Stomach smooth muscle (tissue), 2 donors: ENCODE measurements around the gene TAF12.
"Not testable (repeated sequence)": the region's sequence is repeated elsewhere in the genome, so short reads cannot be mapped to it uniquely, and the experiment has no call there.

Experiments
- H3K27ac ChIP-seq: one replicate; pipeline ENCODE4 v1.7.0; 2013; ENCODE audit warnings: mild to moderate bottlenecking, low read length, inconsistent platforms
- H3K27me3 ChIP-seq, 2 donors: one replicate each; pipeline ENCODE4 v1.7.0; 2013; ENCODE audit warnings: low read length in 2 of 2; ENCODE audit not compliant: insufficient read depth in 2 of 2, control insufficient read depth in 1 of 2
- H3K36me3 ChIP-seq, 2 donors: one replicate each; pipeline ENCODE4 v1.7.0; 2013; ENCODE audit warnings: low read length in 2 of 2; ENCODE audit not compliant: control insufficient read depth in 2 of 2, insufficient read depth in 2 of 2
- H3K4me1 ChIP-seq: one replicate; pipeline ENCODE4 v1.7.0; 2013; ENCODE audit warnings: low read length; ENCODE audit not compliant: control insufficient read depth, insufficient read depth
- H3K4me3 ChIP-seq, 2 donors: one replicate each; pipeline ENCODE4 v1.7.0; 2013; ENCODE audit warnings: low read length in 2 of 2
- H3K9ac ChIP-seq, 2 donors: one replicate each; pipeline ENCODE4 v1.7.0; 2013; ENCODE audit warnings: low read length in 2 of 2, mild to moderate bottlenecking in 1 of 2
- H3K9me3 ChIP-seq, 2 donors: one replicate each; pipeline ENCODE4 v1.7.0; 2013; ENCODE audit warnings: low read length in 2 of 2; ENCODE audit not compliant: control insufficient read depth in 2 of 2
- donor health status: healthy.
- donor health status: Pancreatic carcinoma.

Gene TAF12

DNA sequence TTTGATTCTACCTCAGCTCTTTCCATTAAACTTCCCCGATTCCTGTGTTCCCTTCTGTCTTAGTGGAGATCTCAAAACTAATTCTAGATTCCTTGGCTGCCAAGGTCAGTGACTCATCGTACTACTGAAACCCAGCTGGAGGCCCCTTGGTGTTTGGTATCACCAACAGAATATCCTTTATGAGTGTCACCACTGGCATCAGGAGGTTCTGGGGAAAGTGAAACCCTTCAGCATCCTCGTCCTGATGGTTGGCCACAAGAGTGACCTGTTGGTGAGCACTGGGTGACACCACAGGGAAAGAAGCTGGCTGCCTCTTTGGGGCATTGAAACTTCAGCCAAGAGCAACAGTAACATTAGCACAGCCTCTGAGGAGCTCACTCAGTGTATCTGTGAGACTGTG lies 41.2 kb downstream of the TAF12 start:
- Histone ChIP-seq H3K27me3 (no peaks in the 10 kb centered on the region), H3K36me3 (peaks cover 25 to 30% of the 10 kb centered on the region in 2 donors), H3K9ac (no peak overlapping the region), H3K9me3 (no peaks in the 10 kb centered on the region), H3K4me1 (no peaks in the 10 kb centered on the region), H3K27ac (no peak overlapping the region), H3K4me3 (no peak overlapping the region)

DNA sequence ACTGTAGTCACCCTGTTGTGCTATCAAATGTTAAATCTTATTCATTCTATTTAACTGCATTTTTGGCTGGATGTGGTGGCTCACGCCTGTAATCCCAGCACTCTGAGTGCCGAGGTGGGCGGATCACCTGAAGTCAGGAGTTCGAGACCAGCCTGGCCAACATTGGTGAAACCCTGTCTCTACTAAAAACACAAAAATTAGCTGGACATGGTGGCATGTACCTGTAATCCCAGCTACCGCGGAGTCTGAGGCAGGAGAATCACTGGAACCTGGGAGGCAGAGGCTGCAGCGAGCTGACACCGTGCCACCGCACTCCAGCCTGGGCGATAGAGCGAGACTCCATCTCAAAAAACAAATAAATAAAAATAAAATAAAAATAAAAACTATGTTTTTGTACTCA lies 46.6 kb downstream of the TAF12 start:
- H3K36me3 ChIP-seq, H3K9me3 ChIP-seq, H3K4me3 ChIP-seq, H3K9ac ChIP-seq, H3K4me1 ChIP-seq, H3K27ac ChIP-seq, H3K27me3 ChIP-seq: not testable (repeated sequence)

DNA sequence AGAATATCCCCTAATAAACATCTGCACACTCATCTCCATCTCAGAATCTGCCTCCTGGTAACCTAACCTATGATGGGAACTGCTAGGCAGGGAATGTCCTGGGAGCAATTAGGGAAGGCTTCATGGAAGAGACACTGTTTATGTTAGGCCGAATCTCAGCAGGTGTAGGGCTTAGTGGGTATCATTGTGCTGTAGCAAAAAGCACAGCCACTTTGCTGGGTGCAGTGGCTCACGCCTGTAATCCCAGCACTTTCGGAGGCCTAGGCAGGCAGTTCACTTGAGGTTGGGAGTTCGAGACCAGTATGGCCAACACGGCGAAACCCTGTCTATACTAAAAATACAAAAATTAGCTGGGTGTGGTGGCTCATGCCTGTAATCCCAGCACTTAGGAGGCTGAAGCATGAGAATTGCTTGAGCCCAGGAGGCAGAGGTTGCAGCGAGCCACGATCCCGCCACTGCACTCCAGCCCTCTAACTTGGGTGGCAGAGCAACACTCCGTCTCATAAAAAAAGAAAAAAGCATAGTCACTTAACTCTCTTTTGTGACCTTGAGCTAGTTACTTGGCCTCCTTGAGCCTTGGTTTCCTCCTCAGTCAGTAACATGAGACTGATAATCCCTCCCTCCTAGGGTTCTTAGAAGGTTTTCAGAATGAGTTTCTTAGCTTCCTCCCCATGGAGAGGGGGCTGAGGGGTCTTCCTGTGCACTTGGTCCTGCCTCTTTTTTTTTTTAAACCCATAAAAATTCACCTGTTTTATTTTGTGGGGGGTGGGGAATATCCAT lies 47.3 kb downstream of the TAF12 start:
- no peaks in the 10 kb centered on the region for H3K27me3 ChIP-seq
- H3K9ac ChIP-seq = no peak overlapping the region
- peaks cover 5% of the 10 kb centered on the region for H3K4me1 ChIP-seq
- H3K27ac ChIP-seq = no peak overlapping the region
- H3K9me3 ChIP-seq = no peaks in the 10 kb centered on the region
- no peak overlapping the region for H3K4me3 ChIP-seq
- no peaks in the 10 kb centered on the region for H3K36me3 ChIP-seq

DNA sequence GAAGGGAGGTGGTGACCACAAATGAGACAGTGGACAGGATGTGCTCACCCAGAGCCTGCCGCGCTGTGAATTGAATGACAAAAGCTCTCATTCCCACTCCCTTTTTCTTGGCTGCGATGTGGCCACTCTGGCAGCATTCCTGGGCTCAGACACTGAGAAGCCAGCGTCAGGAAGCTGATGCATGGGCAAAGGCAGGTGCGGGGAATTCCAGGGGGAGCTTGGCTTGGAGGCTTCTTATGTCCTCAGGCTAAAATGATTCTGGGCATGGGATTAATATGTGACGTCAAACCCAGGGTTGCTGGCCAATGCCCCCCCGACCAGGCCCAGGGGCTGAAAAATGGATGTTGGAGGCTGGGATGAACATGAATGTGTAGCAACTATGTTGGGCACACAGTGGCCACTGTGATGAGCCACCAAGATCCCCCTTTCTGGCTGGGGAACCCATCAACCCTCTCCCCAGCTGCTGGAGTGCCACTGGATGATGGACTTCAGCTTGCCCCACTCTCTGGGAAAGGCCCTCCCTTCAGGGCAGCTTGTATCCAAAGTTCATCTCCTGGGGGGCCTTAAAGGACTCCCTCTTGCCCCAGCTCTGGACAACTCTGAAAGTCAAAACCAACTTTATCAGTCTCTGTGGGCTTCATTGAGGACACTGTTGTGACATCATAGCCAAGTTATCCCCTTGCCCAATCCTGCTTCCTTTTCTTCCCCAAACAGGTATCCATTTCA lies 48.0 kb downstream of the TAF12 start:
- H3K27me3 ChIP-seq, H3K27ac ChIP-seq, H3K36me3 ChIP-seq, H3K4me1 ChIP-seq, H3K9ac ChIP-seq, H3K9me3 ChIP-seq, H3K4me3 ChIP-seq: not testable (repeated sequence)

DNA sequence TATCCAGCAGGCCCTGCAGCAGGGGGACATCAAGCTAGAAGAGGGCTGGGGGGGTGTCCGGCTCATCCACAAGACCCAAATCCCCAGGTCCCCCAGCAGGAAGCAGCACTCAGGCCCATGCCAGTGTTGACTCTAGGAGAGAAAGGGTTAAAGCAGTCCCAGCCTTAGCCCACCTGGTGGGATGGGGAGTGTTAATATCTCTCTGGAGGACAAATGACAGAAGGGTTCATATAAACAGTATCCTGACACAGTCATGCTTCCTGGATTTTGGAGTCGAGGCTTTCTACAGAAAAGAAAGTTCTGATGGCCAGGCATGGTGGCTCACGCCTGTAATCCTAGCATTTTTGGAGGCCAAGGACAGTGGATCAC lies 48.9 kb downstream of the TAF12 start:
- not testable (repeated sequence) for H3K9ac ChIP-seq, H3K36me3 ChIP-seq, H3K4me3 ChIP-seq, H3K27ac ChIP-seq, H3K27me3 ChIP-seq, H3K4me1 ChIP-seq, H3K9me3 ChIP-seq

DNA sequence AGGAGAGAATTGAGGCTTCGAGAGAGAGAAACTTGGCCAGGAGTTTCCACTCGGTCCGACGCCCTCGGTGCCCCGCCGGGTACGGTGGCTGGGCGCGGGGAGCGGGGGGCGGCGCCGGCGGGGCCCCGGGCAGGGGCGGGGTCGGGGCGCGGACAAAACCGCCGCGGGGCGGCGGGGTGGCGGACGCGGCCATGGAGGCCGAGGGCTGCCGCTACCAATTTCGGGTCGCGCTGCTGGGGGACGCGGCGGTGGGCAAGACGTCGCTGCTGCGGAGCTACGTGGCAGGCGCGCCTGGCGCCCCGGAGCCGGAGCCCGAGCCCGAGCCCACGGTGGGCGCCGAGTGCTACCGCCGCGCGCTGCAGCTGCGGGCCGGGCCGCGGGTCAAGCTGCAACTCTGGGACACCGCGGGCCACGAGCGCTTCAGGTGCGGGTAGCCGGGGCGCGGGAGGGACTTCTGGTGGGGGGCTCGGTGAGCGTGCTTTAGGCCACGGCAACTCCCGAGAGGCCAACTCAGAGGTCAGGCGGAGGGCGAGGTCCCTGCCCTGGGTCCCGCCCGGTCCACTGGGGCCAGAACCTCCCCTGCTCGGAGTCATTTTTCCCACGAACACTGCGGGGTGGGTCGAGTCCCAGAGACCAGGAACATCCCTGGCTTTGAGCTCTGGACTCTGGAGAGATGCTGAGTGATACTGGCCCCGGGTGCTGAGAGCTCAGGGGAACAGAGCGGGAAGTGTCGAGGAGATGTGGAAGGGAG lies 50.4 kb downstream of the TAF12 start:
- H3K4me1 ChIP-seq = peaks cover 5% of the 10 kb centered on the region
- H3K36me3 ChIP-seq = no peaks in the 10 kb centered on the region
- H3K9ac ChIP-seq = peak overlapping the region in 1 of 2 donors; percentile 13
- H3K9me3 ChIP-seq = no peaks in the 10 kb centered on the region
- H3K4me3 ChIP-seq = peak overlapping the region; percentile 60 to 67
- no peaks in the 10 kb centered on the region for H3K27me3 ChIP-seq
- H3K27ac ChIP-seq = no peak overlapping the region

DNA sequence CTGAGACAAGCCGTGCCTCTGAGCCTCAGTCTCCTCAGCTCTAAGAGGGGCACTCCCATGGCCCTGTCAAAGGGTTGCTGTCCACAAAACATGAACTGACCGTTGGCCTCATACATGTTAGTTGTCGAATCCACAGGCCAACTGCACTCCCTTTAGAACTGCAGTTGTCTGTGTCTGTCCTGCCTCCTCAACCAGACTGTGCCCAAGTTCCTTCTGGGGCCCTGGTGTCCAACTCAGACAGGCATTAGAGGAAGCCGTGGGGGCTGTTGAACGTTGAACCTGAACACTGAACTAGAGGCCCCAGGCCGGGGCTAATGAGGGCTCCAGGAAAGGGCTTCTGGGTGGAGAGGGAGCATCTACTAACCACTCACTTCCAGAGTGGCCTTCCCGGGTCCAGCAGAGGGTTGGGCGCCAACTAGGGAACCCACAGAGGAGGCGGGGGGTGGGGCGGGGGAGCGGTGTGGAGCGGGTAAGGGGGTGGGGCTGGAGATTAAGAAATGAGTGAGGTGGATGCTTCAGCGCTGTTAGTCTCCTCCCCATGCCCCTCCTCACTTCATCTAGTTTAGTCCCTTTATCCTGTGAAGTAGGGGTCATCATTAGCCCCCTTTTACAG lies 51.1 kb downstream of the TAF12 start, which contains the start of gene RAB42:
TSS of gene RAB42 (plus strand) at position 558 of the 613 bp plus-strand sequence. CDS start 247 bp downstream, outside the sequence.
- H3K9me3 ChIP-seq = no peaks in the 10 kb centered on the region
- H3K9ac ChIP-seq = peak within 1 kb of the TSS in 1 of 2 donors; percentile 13
- H3K4me1 ChIP-seq = peaks cover 5% of the 10 kb centered on the region
- H3K36me3 ChIP-seq = no peaks in the 10 kb centered on the region
- no peaks in the 10 kb centered on the region for H3K27me3 ChIP-seq
- H3K4me3 ChIP-seq = peak within 1 kb of the TSS; percentile 60 to 67
- no peak within 1 kb of the TSS for H3K27ac ChIP-seq

DNA sequence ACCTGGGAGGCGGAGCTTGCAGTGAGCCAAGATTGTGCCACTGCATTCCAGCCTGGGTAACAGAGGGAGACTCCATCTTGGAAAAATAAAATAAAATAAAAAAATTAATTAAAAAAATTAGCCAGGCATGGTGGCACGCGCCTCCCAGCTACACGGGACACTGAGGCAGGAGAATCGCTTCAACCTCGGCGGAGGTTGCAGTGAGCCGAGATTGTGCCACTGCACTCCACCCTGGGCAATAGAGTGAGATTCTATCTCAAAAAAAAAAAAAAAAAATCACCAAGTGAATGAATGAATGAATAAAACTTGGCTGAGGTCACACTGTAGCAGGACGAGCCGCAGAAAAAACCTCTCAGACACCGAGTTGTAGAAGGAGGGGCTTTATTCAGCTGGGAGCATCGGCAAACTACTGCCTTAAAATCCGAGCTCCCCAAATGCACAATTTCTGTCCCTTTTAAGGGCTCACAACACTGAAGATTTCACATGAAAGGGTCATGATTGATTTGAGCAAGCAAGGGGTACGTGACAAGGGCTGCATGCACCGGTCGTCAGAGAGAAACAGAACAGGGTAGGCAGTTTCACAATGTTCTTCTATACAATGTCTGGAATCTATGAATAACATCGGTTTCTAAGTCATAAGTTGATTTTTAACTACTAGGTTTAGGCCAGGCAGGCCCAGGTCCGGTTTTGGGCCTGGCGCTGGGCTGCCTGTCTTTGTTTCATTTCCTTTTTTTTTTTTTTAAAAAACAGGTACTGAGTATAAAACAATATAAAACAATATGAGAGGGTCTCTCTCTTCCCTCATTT lies 56.1 kb downstream of the TAF12 start:
- not testable (repeated sequence) for H3K36me3 ChIP-seq, H3K27me3 ChIP-seq

DNA sequence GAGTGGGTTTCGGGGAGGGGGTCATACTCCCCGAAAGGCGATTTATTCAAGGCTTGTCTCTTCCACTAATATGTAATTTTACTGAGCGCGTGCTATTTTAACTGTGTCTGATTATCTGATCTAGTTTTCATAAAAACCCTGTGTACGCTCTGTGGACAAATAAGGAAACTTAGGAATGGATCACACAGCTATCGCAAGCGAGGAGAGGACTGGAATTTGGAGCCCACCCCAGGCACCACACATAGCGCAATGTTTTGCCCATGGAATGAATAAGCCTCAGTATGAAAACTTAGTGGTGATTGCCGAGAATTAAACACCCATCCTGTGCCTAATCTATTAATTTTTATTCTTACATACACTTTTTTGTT lies 60.6 kb downstream of the TAF12 start:
- H3K27me3 ChIP-seq = no peaks in the 10 kb centered on the region
- H3K36me3 ChIP-seq = peaks cover 21 to 28% of the 10 kb centered on the region in 2 donors
- peak overlapping the region; percentile 86 to 95 for H3K4me3 ChIP-seq
- H3K9me3 ChIP-seq = no peaks in the 10 kb centered on the region
- H3K27ac ChIP-seq = peak overlapping the region; percentile 79
- peaks cover 22% of the 10 kb centered on the region for H3K4me1 ChIP-seq
- H3K9ac ChIP-seq = peak overlapping the region; percentile 71 to 88

More for the DNA sequence above, 56.1 kb downstream of the TAF12 start:
- not testable (repeated sequence) for H3K4me3 ChIP-seq, H3K9ac ChIP-seq, H3K27ac ChIP-seq, H3K9me3 ChIP-seq, H3K4me1 ChIP-seq
